GM12865 (cell line): ENCODE data around the gene GRIN3B.

Experiments
- DNase-seq: peaks from one replicate; pipeline ENCODE4 v3.0.0; 2010; ENCODE audit warnings: low read depth
- H3K4me3 ChIP-seq: 2 replicates; pipeline ENCODE4 v1.5.1; 2011; ENCODE audit warnings: mild to moderate bottlenecking, low read depth, low read length, control low read depth
- TF ChIP-seq, protein P1 (sequence below): IDR thresholded peaks from 2 replicates; pipeline ENCODE4 v1.5.1; 2011; ENCODE audit warnings: low read length, control low read depth, low read depth, inconsistent platforms; ENCODE audit not compliant: insufficient read depth; ENCODE audit errors: missing control alignments

Gene GRIN3B

GRCh38 chr19:986083-986482, 14.1 kb upstream of the GRIN3B start:
- no peak overlapping the region for H3K4me3 ChIP-seq
- DNase-seq: no peak
- TF ChIP-seq, protein P1, sequence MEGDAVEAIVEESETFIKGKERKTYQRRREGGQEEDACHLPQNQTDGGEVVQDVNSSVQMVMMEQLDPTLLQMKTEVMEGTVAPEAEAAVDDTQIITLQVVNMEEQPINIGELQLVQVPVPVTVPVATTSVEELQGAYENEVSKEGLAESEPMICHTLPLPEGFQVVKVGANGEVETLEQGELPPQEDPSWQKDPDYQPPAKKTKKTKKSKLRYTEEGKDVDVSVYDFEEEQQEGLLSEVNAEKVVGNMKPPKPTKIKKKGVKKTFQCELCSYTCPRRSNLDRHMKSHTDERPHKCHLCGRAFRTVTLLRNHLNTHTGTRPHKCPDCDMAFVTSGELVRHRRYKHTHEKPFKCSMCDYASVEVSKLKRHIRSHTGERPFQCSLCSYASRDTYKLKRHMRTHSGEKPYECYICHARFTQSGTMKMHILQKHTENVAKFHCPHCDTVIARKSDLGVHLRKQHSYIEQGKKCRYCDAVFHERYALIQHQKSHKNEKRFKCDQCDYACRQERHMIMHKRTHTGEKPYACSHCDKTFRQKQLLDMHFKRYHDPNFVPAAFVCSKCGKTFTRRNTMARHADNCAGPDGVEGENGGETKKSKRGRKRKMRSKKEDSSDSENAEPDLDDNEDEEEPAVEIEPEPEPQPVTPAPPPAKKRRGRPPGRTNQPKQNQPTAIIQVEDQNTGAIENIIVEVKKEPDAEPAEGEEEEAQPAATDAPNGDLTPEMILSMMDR: no peak

DNA sequence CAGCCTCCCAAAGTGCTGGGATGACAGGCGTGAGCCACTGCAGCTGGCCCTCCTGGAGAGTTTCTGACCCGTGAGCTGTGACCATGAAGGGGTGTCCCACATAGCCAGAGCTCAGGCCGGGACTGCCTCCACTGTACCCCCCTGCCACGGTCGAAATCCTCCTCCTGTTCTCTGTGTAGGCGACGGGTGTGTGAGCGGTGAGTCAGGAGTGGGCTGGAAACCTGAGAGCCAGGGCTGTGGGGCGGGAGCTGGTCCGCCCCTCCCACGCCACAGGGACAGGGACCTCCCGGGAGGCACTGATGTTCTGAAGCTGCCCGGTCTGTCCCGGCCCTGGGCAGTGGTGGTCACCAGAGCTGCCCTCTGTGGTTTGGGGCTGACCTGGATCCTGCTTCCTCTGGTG, 12.1 kb upstream of the GRIN3B start:
- no peak for DNase-seq
- H3K4me3 ChIP-seq: no peak overlapping the region
- TF ChIP-seq, protein P1: no peak

DNA sequence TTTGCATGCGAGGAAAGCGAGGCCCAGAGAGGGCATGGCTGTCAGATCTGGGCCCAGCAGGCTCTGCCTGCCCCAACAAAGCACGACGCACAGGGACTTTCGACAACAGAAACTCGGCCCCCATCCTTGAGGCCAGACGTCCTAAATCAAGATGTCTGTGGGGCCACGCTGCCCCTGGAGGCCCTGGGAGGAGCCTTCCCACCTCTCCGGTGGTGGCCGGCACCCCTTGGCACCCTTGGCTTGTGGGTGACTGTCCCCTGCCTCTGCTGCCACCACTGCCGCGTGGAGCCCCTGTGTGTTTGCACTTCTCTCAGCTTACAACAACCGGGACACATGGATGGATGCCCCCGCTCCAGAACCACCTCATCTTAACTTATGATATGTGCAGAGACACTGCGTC, 11.7 kb upstream of the GRIN3B start:
- TF ChIP-seq, protein P1: no peak
- no peak overlapping the region for H3K4me3 ChIP-seq
- DNase-seq: no peak

- TF ChIP-seq, protein P1: peak; percentile 14
- DNase-seq: no peak
- H3K4me3 ChIP-seq: no peak overlapping the region
Observed at GRCh38 chr19:989381-990081, 10.7 kb upstream of the GRIN3B start.

GRCh38 chr19:990119-990571, 10.1 kb upstream of the GRIN3B start:
- TF ChIP-seq, protein P1: no peak
- no peak for DNase-seq
- H3K4me3 ChIP-seq: no peak overlapping the region

GRCh38 chr19:990746-991145, 9.5 kb upstream of the GRIN3B start:
- no peak overlapping the region for H3K4me3 ChIP-seq
- TF ChIP-seq, protein P1: no peak
- no peak for DNase-seq

- H3K4me3 ChIP-seq: no peak overlapping the region
- TF ChIP-seq, protein P1: no peak
- DNase-seq: peak; percentile 80
Observed at GRCh38 chr19:991174-991931, 8.9 kb upstream of the GRIN3B start.
